Measurements from ENCODE around the gene NETO1. TPM values are rescaled to one million over a fixed set of nuclear protein-coding genes. Genes with fewer than 3 reads are reported as not detected.

The NETO1 gene
- total and polyA plus RNA-seq, 7 donors, result 0.06 to 0.09 TPM; not detected in 5

GRCh38 chr18:72871091-72871490, 3.3 kb upstream of the NETO1 start:
- intact Hi-C loops (cut with DNase I), result no loop called here
- ATAC-seq, result no peak

GRCh38 chr18:72869226-72870185, 1.7 kb upstream of the NETO1 start:
- no peak for ATAC-seq

More at GRCh38 chr18:72871091-72871490, 3.3 kb upstream of the NETO1 start:
- Histone ChIP-seq H3K4me1 (no peaks in the 10 kb centered on the region), H3K4me3 (no peak overlapping the region), H3K36me3 (ENCODE audit: insufficient read depth in 1 of 2, low read depth in 1 of 2) (no peaks in the 10 kb centered on the region), H3K9me3 (no peaks in the 10 kb centered on the region), H3K27me3 (ENCODE audit: insufficient read depth in 3 of 3, low read length in 2 of 3) (peaks cover 3 to 32% (median 17%) of the 10 kb centered on the region in 3 donors), H3K27ac (no peak overlapping the region)
- no peak for DNase-seq
- TF ChIP-seq CTCF (IDR thresholded peaks at IDR 0.05), result no peak
- 51 to 67% (median 61%) methylated on average over 5 of the region's 5 CpGs for WGBS, 3 donors

GRCh38 chr18:72868585-72869225, 918 bp upstream of the NETO1 start:
- DNase-seq (no peak), ATAC-seq (no peak)
- H3K27me3 ChIP-seq (ENCODE audit: insufficient read depth in 3 of 3, low read length in 2 of 3), result peaks cover 0 to 35% (median 17%) of the 10 kb centered on the region in 3 donors
- no peaks in the 10 kb centered on the region for H3K36me3 ChIP-seq (ENCODE audit: insufficient read depth in 1 of 2, low read depth in 1 of 2)
- peak overlapping the region; percentile 28 for H3K4me3 ChIP-seq
- 0 to 1% (median 1%) methylated on average over 50 to 62 of the region's 62 CpGs for WGBS, 3 donors
- intact Hi-C loops (cut with DNase I), result no loop called here
- TF ChIP-seq CTCF (IDR thresholded peaks at IDR 0.05), result no peak
- no peaks in the 10 kb centered on the region for H3K4me1 ChIP-seq
- H3K9me3 ChIP-seq, result no peaks in the 10 kb centered on the region
- H3K27ac ChIP-seq, result no peak overlapping the region

More at GRCh38 chr18:72869226-72870185, 1.7 kb upstream of the NETO1 start:
- Histone ChIP-seq H3K27ac (no peak overlapping the region), H3K9me3 (no peaks in the 10 kb centered on the region), H3K36me3 (ENCODE audit: insufficient read depth in 1 of 2, low read depth in 1 of 2) (no peaks in the 10 kb centered on the region), H3K27me3 (ENCODE audit: insufficient read depth in 3 of 3, low read length in 2 of 3) (peaks cover 1 to 35% (median 17%) of the 10 kb centered on the region in 3 donors), H3K4me3 (peak overlapping the region; percentile 28), H3K4me1 (no peaks in the 10 kb centered on the region)
- DNase-seq, result no peak
- 4 to 5% (median 5%) methylated on average over 55 to 57 of the region's 57 CpGs for whole genome bisulfite sequencing, 3 donors
- TF ChIP-seq CTCF (IDR thresholded peaks at IDR 0.05), result no peak
- intact Hi-C loops (cut with DNase I), result no loop called here

- Histone ChIP-seq H3K4me3 (no peak overlapping the region), H3K4me1 (no peaks in the 10 kb centered on the region), H3K27ac (no peak overlapping the region), H3K27me3 (ENCODE audit: insufficient read depth in 3 of 3, low read length in 2 of 3) (peaks cover 0 to 35% (median 17%) of the 10 kb centered on the region in 3 donors), H3K9me3 (no peaks in the 10 kb centered on the region), H3K36me3 (ENCODE audit: insufficient read depth in 1 of 2, low read depth in 1 of 2) (no peaks in the 10 kb centered on the region)
- intact Hi-C loops (cut with DNase I), result no loop called here
- TF ChIP-seq CTCF (IDR thresholded peaks at IDR 0.05), result no peak
- DNase-seq (no peak), ATAC-seq (no peak)
- WGBS, 3 donors, result 1% methylated on average over 82 to 102 of the region's 102 CpGs
These were observed 664 bp downstream of the NETO1 start for GRCh38 chr18:72866901-72867745.

Data from psoas muscle (tissue), 8 donors.